Parathyroid adenoma (tissue), 2 donors: ENCODE data around the gene SLC35A5.

Experiments
- H2AFZ ChIP-seq: fragments of 300-600 bp; sonication (generic); one replicate; pipeline ENCODE4 v1.7.0; 2017; ENCODE audit warnings: antibody characterized with exemption, mild to moderate bottlenecking
- H3K27ac ChIP-seq: fragments of 300-600 bp; sonication (generic); one replicate; pipeline ENCODE4 v1.7.0; 2017
- H3K27me3 ChIP-seq: fragments of 300-600 bp; sonication (generic); one replicate; pipeline ENCODE4 v1.7.0; 2017; ENCODE audit warnings: low read length; ENCODE audit not compliant: control insufficient read depth, insufficient read depth
- H3K36me3 ChIP-seq: fragments of 300-600 bp; sonication (generic); one replicate; pipeline ENCODE4 v1.7.0; 2017; ENCODE audit warnings: low read length; ENCODE audit not compliant: control insufficient read depth, insufficient read depth
- H3K4me1 ChIP-seq: fragments of 300-600 bp; sonication (generic); one replicate; pipeline ENCODE4 v1.7.0; 2017; ENCODE audit warnings: control low read depth
- H3K4me2 ChIP-seq: fragments of 300-600 bp; sonication (generic); one replicate; pipeline ENCODE4 v1.7.0; 2017; ENCODE audit warnings: low read length
- H3K4me3 ChIP-seq: fragments of 300-600 bp; sonication (generic); one replicate; pipeline ENCODE4 v1.7.0; 2017; ENCODE audit warnings: low read depth, low read length
- H3K79me2 ChIP-seq: fragments of 300-600 bp; sonication (generic); one replicate; pipeline ENCODE4 v1.7.0; 2017; ENCODE audit warnings: control low read depth
- H3K9ac ChIP-seq: fragments of 300-600 bp; sonication (generic); one replicate; pipeline ENCODE4 v1.7.0; 2017; ENCODE audit warnings: mild to moderate bottlenecking
- H3K9me3 ChIP-seq: fragments of 300-600 bp; sonication (generic); one replicate; pipeline ENCODE4 v1.7.0; 2017; ENCODE audit warnings: low read length; ENCODE audit not compliant: control insufficient read depth
- CTCF ChIP-seq: fragments of 300-600 bp; sonication (generic); IDR thresholded peaks from one replicate; pipeline ENCODE4 v1.7.0; 2017; ENCODE audit warnings: antibody characterized with exemption, mild to moderate bottlenecking
- donor health status: primary hyperparathyroidism.

Gene SLC35A5

GRCh38 chr3:112633191-112633590 lies 71.3 kb downstream of the SLC35A5 start:
- no peak for TF ChIP-seq CTCF
- H3K4me1 ChIP-seq: no peaks in the 10 kb centered on the region
- no peaks in the 10 kb centered on the region for H3K79me2 ChIP-seq
- H3K4me3 ChIP-seq: no peak overlapping the region
- H3K9me3 ChIP-seq: no peaks in the 10 kb centered on the region
- H3K9ac ChIP-seq: no peak overlapping the region
- no peaks in the 10 kb centered on the region for H3K27me3 ChIP-seq
- H3K36me3 ChIP-seq: no peaks in the 10 kb centered on the region
- no peak overlapping the region for H2AFZ ChIP-seq
- no peak overlapping the region for H3K4me2 ChIP-seq
- no peak overlapping the region for H3K27ac ChIP-seq

GRCh38 chr3:112633757-112634156 lies 71.9 kb downstream of the SLC35A5 start:
- Histone ChIP-seq H3K4me3 (no peak overlapping the region), H3K36me3 (no peaks in the 10 kb centered on the region), H3K79me2 (no peaks in the 10 kb centered on the region), H3K27me3 (no peaks in the 10 kb centered on the region), H3K4me1 (no peaks in the 10 kb centered on the region), H2AFZ (no peak overlapping the region), H3K9me3 (no peaks in the 10 kb centered on the region), H3K27ac (no peak overlapping the region), H3K9ac (no peak overlapping the region), H3K4me2 (no peak overlapping the region)
- TF ChIP-seq CTCF: no peak

GRCh38 chr3:112634786-112635541 lies 73.1 kb downstream of the SLC35A5 start:
- TF ChIP-seq CTCF: no peak

More at GRCh38 chr3:112634786-112635541, 73.1 kb downstream of the SLC35A5 start:
- Histone ChIP-seq H3K27ac (no peak overlapping the region), H3K9me3 (no peaks in the 10 kb centered on the region), H3K79me2 (no peaks in the 10 kb centered on the region), H2AFZ (peak overlapping the region; percentile 45), H3K4me1 (no peaks in the 10 kb centered on the region), H3K4me3 (no peak overlapping the region), H3K27me3 (no peaks in the 10 kb centered on the region), H3K9ac (no peak overlapping the region), H3K36me3 (no peaks in the 10 kb centered on the region), H3K4me2 (no peak overlapping the region)
